HG03039 (cell line): ENCODE data around the gene CRYGC.

Source experiments
- ATAC-seq: cut with Tn5 transposase; IDR thresholded peaks from one replicate; pipeline ENCODE4 v1.9.1; 2021; ENCODE audit warnings: mild to moderate bottlenecking, moderate library complexity; ENCODE audit not compliant: unreplicated experiment

CRYGC gene

GRCh38 chr2:208097801-208098200 lies 31.8 kb downstream of the CRYGC start:
- ATAC-seq = no peak

GRCh38 chr2:208097313-208097712 lies 32.3 kb downstream of the CRYGC start:
- ATAC-seq = no peak

- ATAC-seq = no peak
These were observed 33.5 kb downstream of the CRYGC start for GRCh38 chr2:208096080-208096479.

GRCh38 chr2:208093128-208093527 lies 36.5 kb downstream of the CRYGC start:
- no peak for ATAC-seq

GRCh38 chr2:208092093-208092832 lies 37.4 kb downstream of the CRYGC start:
- no peak for ATAC-seq

- ATAC-seq = no peak
These were observed 39.2 kb downstream of the CRYGC start for GRCh38 chr2:208090420-208090819.

GRCh38 chr2:208086029-208086428 lies 43.6 kb downstream of the CRYGC start:
- ATAC-seq = no peak

GRCh38 chr2:208083807-208084206 lies 45.8 kb downstream of the CRYGC start:
- ATAC-seq = no peak
